Duodenal mucosa (tissue), 2 donors: ENCODE measurements around the gene NUDT6.
"Not testable (repeated sequence)": the region's sequence is repeated elsewhere in the genome, so short reads cannot be mapped to it uniquely, and the experiment has no call there.

ENCODE experiments used
- H3K27ac ChIP-seq: one replicate; pipeline ENCODE4 v1.7.0; 2013; ENCODE audit warnings: low read depth, low read length
- H3K27me3 ChIP-seq, 2 donors: one replicate each; pipeline ENCODE4 v1.7.0; 2013; ENCODE audit warnings: low read length in 2 of 2, control low read depth in 1 of 2; ENCODE audit not compliant: insufficient read depth in 2 of 2, control insufficient read depth in 1 of 2
- H3K36me3 ChIP-seq, 2 donors: one replicate each; pipeline ENCODE4 v1.7.0; 2013; ENCODE audit warnings: low read length in 2 of 2, control low read depth in 1 of 2; ENCODE audit not compliant: insufficient read depth in 2 of 2, control insufficient read depth in 1 of 2
- H3K4me1 ChIP-seq, 2 donors: one replicate each; pipeline ENCODE4 v1.7.0; 2013; ENCODE audit warnings: low read length in 2 of 2, control low read depth in 1 of 2; ENCODE audit not compliant: insufficient read depth in 2 of 2, control insufficient read depth in 1 of 2
- H3K4me3 ChIP-seq, 2 donors: one replicate each; pipeline ENCODE4 v1.7.0; 2013; ENCODE audit warnings: low read length in 2 of 2, low read depth in 1 of 2
- H3K9ac ChIP-seq, 2 donors: one replicate each; pipeline ENCODE4 v1.7.0; 2013; ENCODE audit warnings: low read length in 2 of 2, low read depth in 1 of 2
- H3K9me3 ChIP-seq, 2 donors: one replicate each; pipeline ENCODE4 v1.7.0; 2013; ENCODE audit warnings: low read length in 2 of 2, control low read depth in 1 of 2; ENCODE audit not compliant: control insufficient read depth in 1 of 2

Gene NUDT6

GRCh38 chr4:122882857-122883735, 39.3 kb downstream of the NUDT6 start:
- Histone ChIP-seq H3K27ac (no peak overlapping the region), H3K36me3 (no peaks in the 10 kb centered on the region)

GRCh38 chr4:122879001-122879400, 43.4 kb downstream of the NUDT6 start:
- Histone ChIP-seq H3K4me3 (no peak overlapping the region), H3K9me3 (no peaks in the 10 kb centered on the region), H3K4me1 (no peaks in the 10 kb centered on the region), H3K9ac (no peak overlapping the region), H3K36me3 (no peaks in the 10 kb centered on the region), H3K27me3 (no peaks in the 10 kb centered on the region), H3K27ac (no peak overlapping the region)

More at GRCh38 chr4:122882857-122883735, 39.3 kb downstream of the NUDT6 start:
- Histone ChIP-seq H3K4me3 (no peak overlapping the region), H3K4me1 (no peaks in the 10 kb centered on the region), H3K9ac (no peak overlapping the region), H3K27me3 (no peaks in the 10 kb centered on the region), H3K9me3 (no peaks in the 10 kb centered on the region)

- Histone ChIP-seq H3K4me1 (no peaks in the 10 kb centered on the region), H3K9me3 (no peaks in the 10 kb centered on the region), H3K27ac (no peak overlapping the region), H3K36me3 (no peaks in the 10 kb centered on the region), H3K4me3 (no peak overlapping the region), H3K9ac (no peak overlapping the region), H3K27me3 (no peaks in the 10 kb centered on the region)
These were observed 45.9 kb downstream of the NUDT6 start for GRCh38 chr4:122876456-122876855.

GRCh38 chr4:122875949-122876348, 46.4 kb downstream of the NUDT6 start:
- Histone ChIP-seq H3K4me1 (no peaks in the 10 kb centered on the region), H3K27ac (no peak overlapping the region), H3K27me3 (no peaks in the 10 kb centered on the region), H3K4me3 (no peak overlapping the region), H3K36me3 (no peaks in the 10 kb centered on the region), H3K9me3 (no peaks in the 10 kb centered on the region), H3K9ac (no peak overlapping the region)

GRCh38 chr4:122873821-122874593, 48.4 kb downstream of the NUDT6 start:
- Histone ChIP-seq H3K27me3 (no peaks in the 10 kb centered on the region), H3K9ac (no peak overlapping the region), H3K4me1 (no peaks in the 10 kb centered on the region), H3K4me3 (no peak overlapping the region), H3K27ac (no peak overlapping the region), H3K36me3 (no peaks in the 10 kb centered on the region), H3K9me3 (no peaks in the 10 kb centered on the region)

GRCh38 chr4:122873146-122873545, 49.3 kb downstream of the NUDT6 start:
- no peaks in the 10 kb centered on the region for H3K4me1 ChIP-seq
- no peaks in the 10 kb centered on the region for H3K36me3 ChIP-seq
- H3K9ac ChIP-seq, result no peak overlapping the region
- no peak overlapping the region for H3K27ac ChIP-seq
- H3K9me3 ChIP-seq, result no peaks in the 10 kb centered on the region
- H3K27me3 ChIP-seq, result no peaks in the 10 kb centered on the region
- H3K4me3 ChIP-seq, result no peak overlapping the region

GRCh38 chr4:122868235-122868634, 54.2 kb downstream of the NUDT6 start:
- not testable (repeated sequence) for H3K4me1 ChIP-seq, H3K36me3 ChIP-seq, H3K27ac ChIP-seq

GRCh38 chr4:122865425-122865824, 57.0 kb downstream of the NUDT6 start:
- Histone ChIP-seq H3K27me3 (no peaks in the 10 kb centered on the region), H3K9me3 (no peaks in the 10 kb centered on the region), H3K27ac (no peak overlapping the region), H3K4me3 (no peak overlapping the region), H3K4me1 (no peaks in the 10 kb centered on the region), H3K36me3 (no peaks in the 10 kb centered on the region), H3K9ac (no peak overlapping the region)

More at GRCh38 chr4:122868235-122868634, 54.2 kb downstream of the NUDT6 start:
- not testable (repeated sequence) for H3K4me3 ChIP-seq, H3K27me3 ChIP-seq, H3K9me3 ChIP-seq, H3K9ac ChIP-seq

GRCh38 chr4:122863639-122864038, 58.8 kb downstream of the NUDT6 start:
- no peak overlapping the region for H3K9ac ChIP-seq
- no peaks in the 10 kb centered on the region for H3K27me3 ChIP-seq
- H3K4me1 ChIP-seq, result no peaks in the 10 kb centered on the region
- no peaks in the 10 kb centered on the region for H3K9me3 ChIP-seq
- no peak overlapping the region for H3K27ac ChIP-seq
- no peak overlapping the region for H3K4me3 ChIP-seq
- H3K36me3 ChIP-seq, result no peaks in the 10 kb centered on the region

- Histone ChIP-seq H3K4me3 (no peak overlapping the region), H3K9me3 (no peaks in the 10 kb centered on the region), H3K27me3 (no peaks in the 10 kb centered on the region), H3K27ac (no peak overlapping the region), H3K9ac (no peak overlapping the region), H3K4me1 (no peaks in the 10 kb centered on the region), H3K36me3 (no peaks in the 10 kb centered on the region)
These were observed 61.0 kb downstream of the NUDT6 start for GRCh38 chr4:122861172-122861943.
